Upper lobe of left lung (tissue), 4 donors: ENCODE measurements around the gene APOL6.

ENCODE experiments used
- EP300 ChIP-seq, 4 donors: sonication (generic); formaldehyde crosslinking; IDR thresholded peaks; one replicate each; pipeline ENCODE4 v1.5.1; 2017; ENCODE audit warnings: antibody characterized with exemption in 4 of 4, control low read depth in 2 of 4
- POLR2A ChIP-seq, 4 donors: fragments of 450-650 bp; IDR thresholded peaks; one replicate each; pipeline ENCODE4 v1.5.1; 2016 to 2017; ENCODE audit warnings: antibody characterized with exemption in 4 of 4, mild to moderate bottlenecking in 2 of 4
- POLR2AphosphoS5 ChIP-seq, 2 donors: sonication (generic); formaldehyde crosslinking; IDR thresholded peaks; one replicate each; pipeline ENCODE4 v1.5.1; 2017; ENCODE audit warnings: antibody characterized with exemption in 2 of 2
- TF ChIP-seq, protein P1 (sequence below), 6 experiments: fragments of 450-650 bp in 4 of 6; fragments of 200-600 bp in 2 of 6; sonication (generic) in 2 of 6; IDR thresholded peaks; one replicate each; pipeline ENCODE4 v1.5.1; 2016 to 2019; ENCODE audit warnings: antibody characterized with exemption in 6 of 6

GRCh38 chr22:35627267-35628041, 20.8 kb upstream of the APOL6 start:
- TF ChIP-seq POLR2A (IDR thresholded peaks at IDR 0.05) = peak in 3 of 4 donors; percentile 28 to 75 (median 68)
- peak in 1 of 2 donors; percentile 61 for TF ChIP-seq POLR2AphosphoS5 (IDR thresholded peaks at IDR 0.05)
- TF ChIP-seq, protein P1, sequence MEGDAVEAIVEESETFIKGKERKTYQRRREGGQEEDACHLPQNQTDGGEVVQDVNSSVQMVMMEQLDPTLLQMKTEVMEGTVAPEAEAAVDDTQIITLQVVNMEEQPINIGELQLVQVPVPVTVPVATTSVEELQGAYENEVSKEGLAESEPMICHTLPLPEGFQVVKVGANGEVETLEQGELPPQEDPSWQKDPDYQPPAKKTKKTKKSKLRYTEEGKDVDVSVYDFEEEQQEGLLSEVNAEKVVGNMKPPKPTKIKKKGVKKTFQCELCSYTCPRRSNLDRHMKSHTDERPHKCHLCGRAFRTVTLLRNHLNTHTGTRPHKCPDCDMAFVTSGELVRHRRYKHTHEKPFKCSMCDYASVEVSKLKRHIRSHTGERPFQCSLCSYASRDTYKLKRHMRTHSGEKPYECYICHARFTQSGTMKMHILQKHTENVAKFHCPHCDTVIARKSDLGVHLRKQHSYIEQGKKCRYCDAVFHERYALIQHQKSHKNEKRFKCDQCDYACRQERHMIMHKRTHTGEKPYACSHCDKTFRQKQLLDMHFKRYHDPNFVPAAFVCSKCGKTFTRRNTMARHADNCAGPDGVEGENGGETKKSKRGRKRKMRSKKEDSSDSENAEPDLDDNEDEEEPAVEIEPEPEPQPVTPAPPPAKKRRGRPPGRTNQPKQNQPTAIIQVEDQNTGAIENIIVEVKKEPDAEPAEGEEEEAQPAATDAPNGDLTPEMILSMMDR (IDR thresholded peaks at IDR 0.05) = peak; percentile 13 to 77 (median 45)
- TF ChIP-seq EP300 (IDR thresholded peaks at IDR 0.05) = no peak
